Left ventricle myocardium inferior (tissue), 1 donor: ENCODE results near the gene WBP2NL. TPM values are rescaled to one million over a fixed set of nuclear protein-coding genes. Genes with fewer than 3 reads are reported as not detected.
"Not testable (repeated sequence)": the region's sequence is repeated elsewhere in the genome, so short reads cannot be mapped to it uniquely, and the experiment has no call there.

Source experiments
- DNase-seq: peaks from one replicate; pipeline ENCODE4 v3.0.0-alpha.2; 2020
- H3K27ac ChIP-seq: fragments of 200-600 bp; replicated peaks from 2 replicates; pipeline ENCODE4 v1.8.0; 2021
- H3K27me3 ChIP-seq: fragments of 200-600 bp; 2 replicates; pipeline ENCODE4 v1.8.0; 2021; ENCODE audit warnings: low read depth
- H3K36me3 ChIP-seq: fragments of 200-600 bp; 2 replicates; pipeline ENCODE4 v1.8.0; 2021
- H3K4me1 ChIP-seq: fragments of 200-600 bp; 2 replicates; pipeline ENCODE4 v1.8.0; 2021
- H3K4me3 ChIP-seq: fragments of 200-600 bp; 2 replicates; pipeline ENCODE4 v1.8.0; 2021; ENCODE audit warnings: mild to moderate bottlenecking, moderate library complexity
- H3K9me3 ChIP-seq: fragments of 200-600 bp; replicated peaks from 2 replicates; pipeline ENCODE4 v1.8.0; 2021
- intact Hi-C: fragments of 100-400 bp; cut with micrococcal nuclease; formaldehyde crosslinking; loops from one replicate; pipeline ENCODE4 v1.11.0; 2022
- total RNA-seq: library from RNA; stranded (reverse); fragmentation: NEBNext Ultra II Directional; extraction: Animal tissue kit (Norgen Biotek cat#: 25700); gene quantifications from one replicate; pipeline ENCODE4 v1.2.1, GENCODE V29; 2021
- TF ChIP-seq, protein P1 (sequence below): fragments of 200-600 bp; IDR thresholded peaks from 2 replicates; pipeline ENCODE4 v1.8.0; 2021; ENCODE audit warnings: antibody characterized with exemption, mild to moderate bottlenecking, borderline replicate concordance
- donor health status: DM: no; HTN: yes; CAD: no; lungs with severe emphysema.

WBP2NL gene
- total RNA-seq, 1 donor from 2014 or later = 0.22 TPM

DNA sequence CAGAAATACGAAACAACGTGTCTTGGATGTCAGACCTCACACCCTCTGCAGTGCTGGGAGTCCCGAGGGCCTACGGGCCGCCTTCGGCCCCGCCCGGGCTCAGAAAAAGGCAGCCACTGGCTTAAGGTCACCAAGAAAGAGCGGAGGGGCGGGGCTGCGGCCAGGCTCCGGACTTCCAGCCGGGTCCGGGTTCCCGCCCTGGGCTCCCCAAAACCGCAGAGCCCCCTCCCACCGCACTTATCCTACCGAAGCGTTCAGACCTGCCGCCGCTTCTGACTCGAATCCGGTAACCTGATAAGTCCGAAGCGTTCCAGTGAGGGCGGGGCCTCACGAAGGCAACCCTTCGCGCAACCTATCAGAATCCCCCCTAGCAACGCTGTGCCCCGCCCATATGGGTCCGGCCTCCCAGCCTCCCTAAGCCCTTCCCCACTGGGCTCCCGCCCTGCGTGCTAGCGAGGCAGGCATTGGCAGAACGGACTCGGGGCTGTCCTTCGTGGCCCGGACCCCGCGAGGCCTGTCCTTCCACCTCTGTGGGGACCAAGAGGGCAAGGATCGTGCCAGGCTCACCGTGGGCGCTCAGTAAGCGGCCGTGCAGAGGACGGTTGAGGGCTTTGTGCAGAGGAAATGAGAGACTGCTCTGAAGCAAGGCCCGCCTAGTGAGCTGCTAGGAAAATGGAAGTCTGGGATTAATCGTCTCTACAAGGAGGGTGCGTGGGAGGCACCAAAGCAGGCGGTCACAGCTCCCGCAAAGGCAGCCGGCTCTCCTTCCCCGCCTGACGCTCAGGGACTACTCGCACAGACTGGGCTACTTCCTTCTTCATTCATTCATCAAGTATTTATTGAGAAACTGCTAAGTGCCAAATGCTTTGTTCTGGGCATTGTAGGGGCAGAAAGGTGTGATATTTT, 72.2 kb downstream of the WBP2NL start, which contains the start of gene NAGA:
NAGA (minus strand) TSS at position 296 of the 906 bp plus-strand sequence. CDS start 515 bp downstream, outside the sequence.
- H3K27me3 ChIP-seq = no peaks in the 10 kb centered on the region
- H3K9me3 ChIP-seq = no peaks in the 10 kb centered on the region
- peak within 1 kb of the TSS; percentile 87 for H3K4me3 ChIP-seq
- DNase-seq = peak; percentile 96
- H3K4me1 ChIP-seq = peaks cover 62% of the 10 kb centered on the region
- H3K27ac ChIP-seq = peak within 1 kb of the TSS; percentile 92
- intact Hi-C loops = no loop called here
- TF ChIP-seq, protein P1, sequence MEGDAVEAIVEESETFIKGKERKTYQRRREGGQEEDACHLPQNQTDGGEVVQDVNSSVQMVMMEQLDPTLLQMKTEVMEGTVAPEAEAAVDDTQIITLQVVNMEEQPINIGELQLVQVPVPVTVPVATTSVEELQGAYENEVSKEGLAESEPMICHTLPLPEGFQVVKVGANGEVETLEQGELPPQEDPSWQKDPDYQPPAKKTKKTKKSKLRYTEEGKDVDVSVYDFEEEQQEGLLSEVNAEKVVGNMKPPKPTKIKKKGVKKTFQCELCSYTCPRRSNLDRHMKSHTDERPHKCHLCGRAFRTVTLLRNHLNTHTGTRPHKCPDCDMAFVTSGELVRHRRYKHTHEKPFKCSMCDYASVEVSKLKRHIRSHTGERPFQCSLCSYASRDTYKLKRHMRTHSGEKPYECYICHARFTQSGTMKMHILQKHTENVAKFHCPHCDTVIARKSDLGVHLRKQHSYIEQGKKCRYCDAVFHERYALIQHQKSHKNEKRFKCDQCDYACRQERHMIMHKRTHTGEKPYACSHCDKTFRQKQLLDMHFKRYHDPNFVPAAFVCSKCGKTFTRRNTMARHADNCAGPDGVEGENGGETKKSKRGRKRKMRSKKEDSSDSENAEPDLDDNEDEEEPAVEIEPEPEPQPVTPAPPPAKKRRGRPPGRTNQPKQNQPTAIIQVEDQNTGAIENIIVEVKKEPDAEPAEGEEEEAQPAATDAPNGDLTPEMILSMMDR = no peak
- peaks cover 28% of the 10 kb centered on the region for H3K36me3 ChIP-seq

DNA sequence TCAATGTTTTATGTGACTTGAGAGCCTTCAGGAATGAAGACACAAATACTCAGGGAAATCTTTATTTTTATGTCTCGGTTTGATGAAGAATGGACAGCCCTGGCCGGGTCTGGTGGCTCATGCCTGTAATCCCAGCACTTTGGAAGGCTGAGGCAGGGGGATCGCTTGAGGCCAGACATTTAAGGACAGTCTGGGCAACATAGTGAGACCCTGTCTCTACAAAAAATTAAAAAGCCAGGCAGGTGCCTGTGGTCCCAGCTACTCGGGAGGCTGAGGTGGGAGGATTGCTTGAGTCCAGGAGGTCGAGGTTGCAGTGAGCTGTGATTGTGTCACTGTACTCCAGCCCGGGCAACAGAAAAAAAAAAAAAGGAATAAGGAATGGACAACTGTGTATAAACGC, 72.9 kb downstream of the WBP2NL start:
- intact Hi-C loops, H3K27me3 ChIP-seq, DNase-seq, H3K9me3 ChIP-seq: not testable (repeated sequence)
- H3K27ac ChIP-seq = peak overlapping the region; percentile 92
- peak overlapping the region; percentile 87 for H3K4me3 ChIP-seq
- H3K36me3 ChIP-seq = peaks cover 25% of the 10 kb centered on the region
- peaks cover 62% of the 10 kb centered on the region for H3K4me1 ChIP-seq

- H3K27ac ChIP-seq = peak overlapping the region; percentile 92
- DNase-seq = no peak
- intact Hi-C loops = no loop called here
Observed at GRCh38 chr22:42072606-42073330, 74.2 kb downstream of the WBP2NL start.

GRCh38 chr22:42073621-42074041, 75.0 kb downstream of the WBP2NL start:
- peaks cover 80% of the 10 kb centered on the region for H3K4me1 ChIP-seq
- peak overlapping the region; percentile 77 for H3K4me3 ChIP-seq
- TF ChIP-seq, protein P1 = no peak
- peaks cover 17% of the 10 kb centered on the region for H3K36me3 ChIP-seq
- intact Hi-C loops = no loop called here
- no peaks in the 10 kb centered on the region for H3K27me3 ChIP-seq
- no peaks in the 10 kb centered on the region for H3K9me3 ChIP-seq
- H3K27ac ChIP-seq = peak overlapping the region; percentile 92
- DNase-seq = no peak

More at GRCh38 chr22:42072606-42073330, 74.2 kb downstream of the WBP2NL start:
- TF ChIP-seq, protein P1 = peak; percentile 25
- peaks cover 25% of the 10 kb centered on the region for H3K36me3 ChIP-seq
- H3K4me3 ChIP-seq = no peak overlapping the region
- H3K27me3 ChIP-seq = no peaks in the 10 kb centered on the region
- no peaks in the 10 kb centered on the region for H3K9me3 ChIP-seq
- H3K4me1 ChIP-seq = peaks cover 72% of the 10 kb centered on the region

GRCh38 chr22:42074132-42074811, 75.7 kb downstream of the WBP2NL start, which contains the start of gene PHETA2:
Gene PHETA2 (plus strand): TSS chr22:42074248. CDS start chr22:42077294, 3,046 bp downstream.
- peak; percentile 57 for DNase-seq
- Histone ChIP-seq H3K27me3 (no peaks in the 10 kb centered on the region), H3K27ac (peak within 1 kb of the TSS; percentile 92), H3K4me1 (peaks cover 83% of the 10 kb centered on the region), H3K4me3 (peak within 1 kb of the TSS; percentile 77), H3K9me3 (no peaks in the 10 kb centered on the region), H3K36me3 (peaks cover 17% of the 10 kb centered on the region)
- TF ChIP-seq, protein P1 = peak; percentile 60
- intact Hi-C loops = no loop called here
